SIG-M5 treated with dmso at 0.1 percent for 504 hours (cell line): ENCODE results near the gene PPP1R9A.

Experiments used
- DNase-seq: peaks from one replicate; lab custom pipeline; 2025; ENCODE audit not compliant: unreplicated experiment; lab: John Stamatoyannopoulos, UW

The PPP1R9A gene

DNA sequence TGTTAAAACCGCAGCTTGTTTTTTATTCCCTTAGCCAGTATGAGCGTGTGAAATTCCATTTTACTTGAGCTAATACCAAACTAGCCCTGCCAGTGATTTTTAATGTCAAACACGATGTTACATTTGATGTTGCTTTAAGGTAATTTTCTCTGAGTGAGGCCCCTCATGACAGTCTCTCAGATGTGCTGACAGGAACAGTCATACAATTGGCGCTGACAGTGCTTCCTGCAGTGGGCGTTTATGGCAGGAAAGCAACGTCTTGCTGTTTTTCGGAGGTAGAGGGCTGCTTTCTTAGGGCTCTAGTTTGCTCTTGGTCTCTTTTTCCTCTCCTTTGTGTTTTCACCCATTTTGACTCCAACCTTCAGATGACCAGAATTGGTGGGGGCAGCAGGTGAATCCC, 397.6 kb downstream of the PPP1R9A start:
- DNase-seq: no peak

DNA sequence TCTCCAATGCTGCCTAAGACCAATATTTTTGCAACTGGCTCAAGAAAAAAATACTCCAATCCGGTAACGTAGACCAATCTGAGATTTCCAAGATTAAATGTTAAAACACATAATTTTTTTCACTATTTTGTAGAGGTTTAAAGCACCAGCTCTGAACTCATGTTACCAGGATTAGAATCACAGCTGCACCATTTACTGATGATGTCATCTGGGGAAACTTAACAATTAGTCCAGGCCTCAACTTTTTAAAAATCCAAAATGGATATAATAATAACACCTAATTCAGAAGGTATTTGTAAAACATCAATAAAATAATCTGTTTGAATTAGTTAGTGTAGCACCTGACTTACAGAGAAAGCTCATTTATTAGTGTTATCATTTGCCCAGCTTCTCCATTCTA, 402.6 kb downstream of the PPP1R9A start:
- DNase-seq: no peak

DNA sequence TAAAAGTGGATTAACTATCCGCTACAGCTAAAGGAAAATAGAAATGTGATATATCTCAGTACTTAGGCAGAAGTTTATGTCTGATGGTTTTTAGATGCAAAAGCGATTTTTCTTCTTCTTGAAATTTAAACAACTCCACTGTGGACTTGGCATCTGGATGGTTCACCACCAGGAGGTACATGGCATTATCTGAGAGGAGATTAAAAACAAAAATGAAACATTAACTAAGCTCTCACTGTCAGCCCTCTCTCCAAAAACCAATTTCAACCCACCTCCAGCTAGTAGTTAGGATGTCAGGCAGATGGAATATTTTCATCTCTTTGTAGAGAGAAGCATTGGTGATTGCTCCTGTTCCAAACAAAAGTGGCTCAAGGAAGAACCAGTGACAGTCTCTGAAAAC, 404.0 kb downstream of the PPP1R9A start:
- DNase-seq: no peak

DNA sequence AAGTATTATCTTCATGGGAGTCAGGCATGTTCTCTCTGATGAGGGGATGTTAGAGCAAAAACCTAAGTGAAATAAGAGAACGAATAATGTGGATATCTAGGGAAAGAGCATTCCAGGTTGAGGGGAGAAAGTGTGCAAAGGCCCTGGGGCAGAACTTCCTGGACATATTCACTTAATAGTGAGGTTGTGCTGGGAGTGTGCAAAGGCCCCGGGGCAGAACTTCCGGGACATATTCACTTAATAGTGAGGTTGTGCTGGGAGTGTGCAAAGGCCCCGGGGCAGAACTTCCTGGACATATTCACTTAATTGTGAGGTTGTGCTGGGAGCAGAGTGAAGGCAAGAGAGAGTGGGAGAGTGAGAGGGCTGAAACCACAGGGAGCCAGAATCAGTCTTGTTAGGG, 405.2 kb downstream of the PPP1R9A start:
- DNase-seq: no peak

DNA sequence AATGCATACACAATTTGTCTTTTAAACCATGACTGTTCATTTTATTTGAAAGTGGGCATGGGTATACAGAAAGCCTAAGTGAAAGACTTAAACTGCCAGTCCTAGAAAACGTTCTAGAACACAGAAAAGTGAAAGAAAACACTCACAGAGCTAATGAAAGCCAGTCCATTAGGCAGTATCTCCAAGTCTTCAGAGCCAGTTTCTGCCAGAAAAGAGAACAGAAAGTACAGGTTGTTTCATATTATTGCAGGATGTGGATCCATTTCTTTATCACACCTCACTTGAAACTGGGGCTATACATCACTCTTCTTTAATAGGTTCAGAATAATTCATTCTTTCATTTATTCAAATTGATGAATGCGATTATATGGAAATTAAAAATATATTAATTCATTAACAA, 409.2 kb downstream of the PPP1R9A start:
- no peak for DNase-seq

DNA sequence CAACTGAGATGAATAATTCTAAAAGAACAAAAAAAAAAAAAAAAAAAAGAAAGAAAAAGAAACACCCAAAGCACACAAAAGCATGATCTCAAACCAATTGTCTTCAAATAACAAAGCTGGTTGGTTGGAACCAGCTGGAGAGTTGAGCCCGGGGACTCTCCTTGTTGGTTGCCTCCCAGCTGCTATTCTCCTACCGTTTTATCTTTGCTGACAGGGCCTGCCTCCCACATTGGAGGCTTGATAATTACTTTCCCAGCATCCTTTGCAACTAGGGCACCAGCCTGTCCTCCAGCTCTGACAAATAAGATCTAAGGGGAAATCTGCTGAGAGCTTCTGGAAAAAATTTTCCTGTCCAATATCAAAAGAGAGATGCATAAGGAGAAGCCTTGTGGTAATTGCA, 410.2 kb downstream of the PPP1R9A start:
- DNase-seq: no peak

DNA sequence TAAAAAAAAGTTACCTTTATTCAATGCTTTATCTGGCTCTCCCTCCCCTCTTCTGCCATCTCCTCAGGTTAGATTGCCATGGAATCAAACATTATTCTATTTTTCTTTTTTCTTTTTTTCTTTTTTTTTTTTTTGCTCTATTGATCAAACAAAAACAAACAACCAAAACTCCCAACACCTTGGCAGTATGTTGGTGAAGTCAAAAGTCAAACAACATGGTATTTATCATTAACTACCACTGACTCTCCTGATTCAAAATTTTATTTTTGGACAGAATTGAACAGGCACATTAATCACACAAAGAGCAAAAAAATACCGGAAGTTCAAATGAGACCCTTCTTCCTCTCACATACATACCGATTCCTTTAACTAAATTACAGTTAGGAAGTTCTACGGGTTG, 410.6 kb downstream of the PPP1R9A start:
- DNase-seq: no peak

DNA sequence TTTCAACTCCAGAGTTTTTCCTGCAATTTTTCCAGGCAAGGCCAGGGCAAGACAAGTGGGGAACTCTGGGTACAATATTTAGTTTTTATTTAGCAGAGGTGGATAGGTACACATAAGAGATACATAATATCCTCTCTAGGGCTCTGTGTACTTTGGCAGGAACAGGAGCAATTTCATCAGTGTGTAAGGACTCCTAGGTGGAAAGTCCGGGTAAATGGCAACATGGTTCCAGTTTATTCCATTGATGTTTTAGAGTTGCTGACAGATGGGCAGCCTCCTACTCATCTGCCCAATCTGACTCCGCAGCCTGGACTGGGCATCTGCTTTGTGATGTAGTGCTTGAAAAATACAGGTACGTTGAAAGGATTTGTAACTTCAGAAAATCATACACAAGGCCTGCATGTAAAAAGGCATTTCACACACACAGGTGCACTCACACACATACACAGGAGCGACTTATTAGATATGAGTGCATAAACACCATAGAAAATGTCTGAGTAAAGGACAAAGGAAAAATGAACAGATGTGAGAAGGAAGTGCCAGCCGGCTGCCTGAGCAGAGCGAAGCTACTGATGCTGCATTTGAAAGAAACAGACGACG, 411.2 kb downstream of the PPP1R9A start:
- DNase-seq: no peak

DNA sequence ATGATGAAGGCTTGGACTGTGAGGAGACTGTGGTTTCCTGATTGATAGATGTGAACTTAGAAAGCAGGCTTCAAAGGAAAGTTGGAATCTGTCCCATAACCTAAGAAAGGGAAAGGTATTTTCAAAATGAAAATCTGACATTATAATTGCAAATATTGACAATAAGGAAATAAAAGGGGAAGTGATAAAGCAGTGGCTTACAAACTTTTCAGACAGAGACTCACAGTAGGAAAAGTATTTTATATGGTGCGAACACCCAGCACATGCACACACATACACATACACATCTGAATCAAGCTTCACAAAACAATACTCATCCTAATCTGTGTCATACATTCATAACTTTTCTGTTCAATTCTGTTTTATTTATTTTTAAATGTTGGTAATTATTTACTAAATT, 412.2 kb downstream of the PPP1R9A start:
- DNase-seq: no peak

DNA sequence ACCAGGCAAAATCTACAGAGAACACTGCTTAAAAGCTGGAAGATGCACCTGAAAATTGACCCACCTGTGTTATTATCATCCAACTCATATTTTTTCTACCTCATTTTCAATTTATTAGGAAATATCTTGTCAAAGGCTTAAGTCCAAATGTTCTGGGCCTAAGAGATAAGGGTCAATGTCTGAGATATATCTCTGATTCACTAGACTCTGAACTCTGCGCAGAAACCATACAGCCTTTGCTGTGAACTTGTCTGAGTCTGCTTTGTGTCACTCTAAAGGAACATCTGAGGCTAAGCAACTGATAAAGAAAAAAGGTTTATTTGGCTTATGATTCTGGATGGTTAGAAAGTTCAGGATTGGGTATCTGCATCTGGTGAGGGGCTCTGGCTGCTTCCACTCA, 413.3 kb downstream of the PPP1R9A start:
- no peak for DNase-seq

DNA sequence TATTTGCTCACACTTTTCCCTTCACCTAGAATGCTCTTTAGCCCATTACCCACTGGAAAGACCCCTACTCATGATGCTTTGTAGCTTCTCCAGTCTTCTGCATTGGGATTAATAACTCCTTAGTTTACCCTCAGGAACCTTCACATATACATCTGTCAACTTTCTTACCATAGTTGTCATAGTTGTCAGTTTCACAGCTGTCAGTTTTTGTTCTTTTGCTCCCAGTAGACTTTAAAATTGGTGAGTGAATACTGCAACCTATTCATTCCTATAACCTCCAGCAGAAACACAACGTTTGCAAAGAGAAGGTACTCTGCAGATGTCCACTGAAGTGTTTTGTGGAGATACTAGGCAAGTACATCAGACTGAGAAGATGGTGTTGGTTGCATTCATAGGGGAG, 414.3 kb downstream of the PPP1R9A start:
- DNase-seq: no peak

DNA sequence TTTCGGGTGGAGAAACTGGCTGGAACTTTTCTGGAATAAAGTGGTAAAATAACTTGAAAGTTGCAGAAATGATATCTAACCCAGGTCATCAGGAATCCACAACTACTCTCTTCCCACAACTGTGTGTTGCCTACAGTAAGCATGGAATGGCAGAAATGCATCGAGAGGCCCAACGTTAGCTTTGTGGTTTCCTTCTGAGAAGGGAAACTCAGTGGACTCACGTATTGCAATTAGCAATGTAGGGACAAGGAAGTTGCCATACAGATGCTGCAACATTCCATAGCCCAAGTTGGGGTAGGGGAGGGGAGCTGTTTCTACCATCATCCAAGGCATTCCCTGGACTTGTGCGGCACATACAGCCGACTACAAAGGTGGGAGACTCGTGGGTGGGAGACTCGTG, 415.0 kb downstream of the PPP1R9A start:
- no peak for DNase-seq

DNA sequence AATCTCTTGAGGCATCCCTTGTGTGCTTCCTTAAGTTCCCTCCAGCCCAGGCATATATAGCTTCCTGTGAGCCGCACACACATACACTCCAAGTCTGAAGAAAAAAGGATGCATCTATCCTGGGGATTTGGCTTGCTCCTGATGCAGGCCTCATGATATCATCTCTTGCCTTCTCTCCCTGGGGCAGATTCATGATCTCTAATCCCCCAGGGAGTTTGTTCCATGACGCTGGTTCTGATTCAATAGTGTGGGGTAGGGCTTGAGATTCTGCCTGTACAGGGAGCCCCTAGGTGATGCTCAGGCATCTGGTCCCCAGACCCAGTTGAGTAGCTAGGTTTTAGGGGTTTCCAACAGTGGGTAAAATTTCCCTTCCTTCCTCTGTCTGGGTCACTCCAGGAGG, 415.5 kb downstream of the PPP1R9A start:
- no peak for DNase-seq

DNA sequence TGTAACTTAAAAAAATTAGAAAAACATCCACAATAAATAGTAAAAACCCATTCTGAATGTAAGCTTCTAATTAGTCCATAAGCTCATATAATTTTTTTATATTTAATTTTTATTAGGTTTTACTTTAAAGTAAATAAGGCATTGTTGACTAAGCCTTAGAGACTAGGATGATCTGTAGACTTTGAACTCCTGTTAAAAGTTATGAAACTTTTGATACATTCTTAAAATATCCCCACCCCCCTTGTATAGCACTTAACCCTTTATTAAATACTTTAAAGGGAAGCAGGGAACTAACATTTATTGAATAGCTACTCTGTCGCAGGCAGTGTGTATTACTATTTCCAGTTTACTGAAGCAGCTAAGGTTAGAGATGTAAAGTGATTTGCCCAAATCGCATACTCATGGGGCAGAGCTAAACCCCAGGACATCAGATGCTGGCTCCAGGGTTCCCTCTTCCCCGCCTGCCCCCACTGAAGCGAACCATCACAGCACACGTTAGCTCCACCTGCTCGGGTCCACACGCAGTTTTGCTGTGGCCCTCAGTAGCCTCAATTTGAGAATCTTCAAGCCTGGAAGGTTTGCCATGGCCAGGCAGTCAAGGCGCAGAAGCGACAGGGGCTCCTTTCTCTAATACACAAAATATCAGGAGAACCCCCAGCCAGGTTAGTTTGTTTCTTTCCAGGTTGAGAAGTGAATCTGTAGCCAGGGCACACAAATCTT, 416.2 kb downstream of the PPP1R9A start:
- no peak for DNase-seq

DNA sequence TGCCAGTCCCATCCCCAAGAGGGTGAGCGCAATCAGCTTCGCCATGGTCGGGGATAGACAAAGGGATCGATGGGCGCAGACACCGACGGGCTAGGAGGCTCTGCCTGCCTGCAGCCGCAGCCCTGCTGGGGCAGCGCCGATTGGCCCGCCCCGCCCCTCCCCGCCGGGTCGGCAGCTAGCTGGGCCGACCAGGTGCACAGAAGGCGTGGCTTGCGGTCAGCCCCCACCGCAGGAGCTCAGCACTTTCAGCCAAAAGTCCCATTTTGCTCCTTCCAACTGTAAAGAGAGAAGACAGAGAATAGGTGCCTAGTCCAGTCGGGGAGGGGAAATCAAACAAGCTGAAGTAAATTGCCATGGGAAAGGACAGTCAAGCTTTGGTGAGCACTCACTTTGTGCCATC, 417.0 kb downstream of the PPP1R9A start, which contains the start of gene PON1:
TSS of gene PON1 (minus strand) at position 102 of the 400 bp plus-strand sequence. CDS start at position 45, 57 bp downstream.
- no peak for DNase-seq

DNA sequence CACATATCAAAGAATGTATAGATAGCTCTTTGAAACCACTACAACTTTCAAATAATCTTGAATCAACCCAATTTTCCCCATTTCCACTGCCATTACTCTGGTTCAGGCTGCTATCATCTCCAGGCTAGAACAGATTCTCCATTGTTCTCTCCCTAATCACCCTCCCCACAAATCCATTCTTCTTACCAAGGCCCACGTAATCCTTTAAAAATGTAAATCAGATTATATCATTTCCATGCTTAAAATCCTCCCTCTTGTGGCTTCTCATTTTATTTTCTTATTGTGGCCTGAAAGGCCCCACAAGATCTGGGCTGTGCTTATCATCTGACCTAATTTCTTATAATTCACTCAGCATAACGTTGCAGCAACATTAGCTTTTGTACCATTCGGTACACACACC, 420.0 kb downstream of the PPP1R9A start:
- no peak for DNase-seq

DNA sequence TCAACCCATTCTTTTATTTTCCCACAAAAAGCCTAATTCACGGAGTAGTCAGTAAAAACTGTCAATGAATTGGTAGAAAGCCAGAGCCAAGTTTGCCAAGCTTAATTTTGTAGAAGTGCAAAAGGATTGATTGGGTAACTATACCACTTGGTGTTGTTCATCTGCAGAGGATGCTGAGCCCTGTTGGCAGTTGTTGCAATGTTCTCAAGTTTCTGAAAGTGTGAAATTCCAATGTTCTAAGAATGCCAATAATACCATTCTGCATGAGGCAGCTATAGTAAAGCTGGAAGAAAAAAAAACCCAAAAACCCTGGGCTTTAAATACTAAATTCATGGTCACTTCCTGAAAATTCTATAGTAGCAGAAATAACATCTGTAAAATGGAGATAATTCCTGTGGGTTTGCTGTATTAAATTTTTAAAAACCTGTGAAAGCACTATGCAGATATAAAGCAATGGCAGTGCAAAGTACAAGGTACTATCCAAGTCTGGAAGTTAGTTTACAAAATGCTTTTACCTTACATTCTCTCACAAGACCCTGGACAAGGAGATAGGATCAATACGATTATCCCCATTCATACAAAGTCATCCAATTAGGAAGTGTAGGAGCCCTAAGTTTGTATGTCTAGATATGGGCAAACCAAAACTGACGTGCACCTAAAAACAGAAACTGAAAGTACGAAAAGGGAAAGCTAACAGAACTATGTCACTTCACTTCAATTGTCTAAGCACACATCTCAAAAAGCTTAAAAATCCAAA, 423.0 kb downstream of the PPP1R9A start:
- no peak for DNase-seq

DNA sequence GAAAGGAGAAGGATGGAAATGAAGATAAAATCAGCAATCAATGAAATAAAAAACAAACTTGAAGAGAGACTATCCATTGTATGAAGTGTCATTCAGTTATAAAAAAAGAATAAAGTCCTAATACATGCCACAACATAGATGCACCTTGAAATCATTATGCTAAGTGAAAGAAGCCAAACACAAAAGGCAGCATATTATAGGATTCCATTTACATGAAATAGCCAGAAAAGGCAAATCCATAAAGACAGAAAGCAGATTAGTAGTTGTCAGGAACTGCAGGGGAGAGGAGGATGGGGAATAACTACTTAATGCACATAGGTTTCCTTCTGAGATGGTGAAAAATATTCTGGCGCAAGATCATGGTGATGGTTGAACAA, 423.6 kb downstream of the PPP1R9A start:
- no peak for DNase-seq

DNA sequence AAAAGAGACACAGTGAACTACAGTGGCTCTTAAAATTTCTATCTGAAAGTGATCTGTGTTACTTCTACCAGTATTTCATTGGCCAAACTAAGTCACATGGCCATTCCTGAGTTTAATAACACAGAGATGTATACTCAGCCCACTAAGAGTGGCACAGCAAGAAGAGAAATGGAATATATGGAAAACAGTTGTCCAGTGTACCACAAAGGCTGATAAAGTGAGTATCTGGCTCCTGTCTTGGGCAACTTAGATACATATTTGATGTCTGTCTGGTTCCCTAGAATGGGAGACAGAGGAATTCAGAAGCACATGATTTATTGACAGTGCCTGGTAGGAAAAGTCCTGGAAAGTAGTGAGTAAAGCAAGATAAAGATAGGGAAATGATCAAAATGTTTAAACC, 427.1 kb downstream of the PPP1R9A start:
- no peak for DNase-seq

DNA sequence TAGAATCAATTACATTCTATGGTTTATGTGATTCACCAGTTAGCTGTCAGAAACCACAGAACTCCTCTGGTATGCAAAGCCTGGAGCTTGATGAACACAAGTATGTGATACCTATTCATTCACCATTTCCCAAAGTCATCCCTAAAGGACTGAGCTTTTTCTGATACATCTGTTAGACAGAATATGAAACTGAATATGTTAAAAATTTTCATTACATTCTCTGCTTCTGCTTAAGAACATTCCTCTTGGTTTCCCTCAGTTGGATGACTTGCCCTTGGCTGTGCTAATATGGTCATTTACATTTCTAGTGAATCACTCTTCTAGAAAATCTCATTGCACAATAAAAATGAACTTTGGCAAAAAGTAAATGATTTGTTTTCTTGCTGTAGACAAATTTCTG, 427.7 kb downstream of the PPP1R9A start:
- no peak for DNase-seq

DNA sequence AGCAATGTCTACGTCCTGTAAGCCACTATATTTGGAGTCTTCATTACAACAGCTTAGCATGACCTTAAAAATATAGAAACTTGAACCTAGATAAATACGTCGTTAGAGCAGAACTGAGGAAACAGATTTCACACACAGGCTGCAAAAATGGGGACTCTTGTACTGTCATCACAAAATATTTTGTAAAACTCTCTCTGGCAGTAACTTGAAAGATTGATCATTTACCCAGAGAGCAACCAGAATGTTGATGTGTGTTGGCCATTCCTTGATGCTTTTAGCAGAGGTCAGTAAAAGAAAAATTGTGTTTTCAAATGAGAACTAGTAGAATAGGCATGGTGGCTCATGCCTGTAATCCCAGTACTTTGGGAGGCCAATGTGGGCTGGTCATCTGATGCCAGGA, 431.4 kb downstream of the PPP1R9A start:
- DNase-seq: no peak

DNA sequence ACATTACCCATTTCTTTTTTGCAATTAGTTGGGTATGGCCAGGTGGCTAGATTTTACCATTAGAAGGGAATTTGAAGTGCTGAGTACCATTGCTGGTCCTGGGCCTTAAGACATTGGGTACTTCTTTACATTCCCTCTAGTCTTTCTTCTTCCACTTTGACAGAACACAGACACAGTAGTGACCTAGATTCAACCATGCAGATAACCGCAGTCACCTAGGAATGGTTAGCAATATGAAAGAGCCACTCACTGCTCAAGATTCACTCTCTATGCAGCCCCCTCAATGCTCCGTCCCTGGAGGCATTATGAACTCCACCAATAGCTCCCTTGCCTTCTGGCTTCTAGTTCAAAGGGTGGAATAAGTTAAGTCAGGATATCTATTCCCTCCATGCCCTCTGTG, 433.1 kb downstream of the PPP1R9A start:
- DNase-seq: no peak
